Measurements from ENCODE around the gene PBRM1. TPM values are rescaled to one million over a fixed set of nuclear protein-coding genes. Genes with fewer than 3 reads are reported as not detected.
A peak's percentile ranks its signal among the peaks of the same experiment; 100 is the strongest.

Gene PBRM1
- total and polyA plus RNA-seq, 2 donors from 2014 or later = 4.1 to 56.2 TPM

- peaks cover 13 to 26% (median 16%) of the 10 kb centered on the region in 3 donors for H3K36me3 ChIP-seq (ENCODE audit: control insufficient read depth in 2 of 3, insufficient read depth in 3 of 3, low read length in 3 of 3)
These were observed 79.2 kb downstream of the PBRM1 start for GRCh38 chr3:52606373-52607085.

GRCh38 chr3:52600258-52600657 is 85.5 kb downstream of the PBRM1 start:
- peak; percentile 25 for FAIRE-seq
- Histone ChIP-seq H3K9me3 (ENCODE audit: control insufficient read depth in 2 of 3, insufficient read depth in 1 of 3, low read length in 3 of 3) (no peaks in the 10 kb centered on the region), H3K4me1 (ENCODE audit: control insufficient read depth in 2 of 3, insufficient read depth in 2 of 3, low read depth in 1 of 3, low read length in 3 of 3) (no peaks in the 10 kb centered on the region), H3K4me3 (ENCODE audit: low read length in 3 of 3) (no peak overlapping the region), H3K36me3 (ENCODE audit: control insufficient read depth in 2 of 3, insufficient read depth in 3 of 3, low read length in 3 of 3) (peaks cover 11 to 19% (median 14%) of the 10 kb centered on the region in 3 donors), H3K27ac (ENCODE audit: low read depth in 2 of 2, low read length in 2 of 2) (no peak overlapping the region), H3K27me3 (ENCODE audit: control insufficient read depth, insufficient read depth, low read length) (no peaks in the 10 kb centered on the region), H3K9ac (ENCODE audit: low read length in 3 of 3) (no peak overlapping the region)
- DNase-seq = no peak
- intact Hi-C loops (cut with DNase I) = no loop called here
- no peak for TF ChIP-seq CTCF (IDR thresholded peaks at IDR 0.05; ENCODE audit: borderline replicate concordance, extremely low read depth, insufficient read depth)

More at GRCh38 chr3:52606373-52607085, 79.2 kb downstream of the PBRM1 start:
- H3K27me3 ChIP-seq (ENCODE audit: control insufficient read depth, insufficient read depth, low read length) = no peaks in the 10 kb centered on the region
- intact Hi-C loops (cut with DNase I) = no loop called here
- no peak overlapping the region for H3K4me3 ChIP-seq (ENCODE audit: low read length in 3 of 3)
- H3K4me1 ChIP-seq (ENCODE audit: control insufficient read depth in 2 of 3, insufficient read depth in 2 of 3, low read depth in 1 of 3, low read length in 3 of 3) = peaks cover 0 to 2% (median 0%) of the 10 kb centered on the region in 3 donors
- FAIRE-seq = peak; percentile 46
- TF ChIP-seq CTCF (IDR thresholded peaks at IDR 0.05; ENCODE audit: borderline replicate concordance, extremely low read depth, insufficient read depth) = no peak
- no peak overlapping the region for H3K9ac ChIP-seq (ENCODE audit: low read length in 3 of 3)
- H3K9me3 ChIP-seq (ENCODE audit: control insufficient read depth in 2 of 3, insufficient read depth in 1 of 3, low read length in 3 of 3) = no peaks in the 10 kb centered on the region
- peak in 1 of 5 donors; percentile 4 for DNase-seq
- H3K27ac ChIP-seq (ENCODE audit: low read depth in 2 of 2, low read length in 2 of 2) = no peak overlapping the region

- DNase-seq (no peak), FAIRE-seq (no peak)
- intact Hi-C loops (cut with DNase I) = no loop called here
- H3K27me3 ChIP-seq (ENCODE audit: control insufficient read depth, insufficient read depth, low read length) = no peaks in the 10 kb centered on the region
- no peaks in the 10 kb centered on the region for H3K9me3 ChIP-seq (ENCODE audit: control insufficient read depth in 2 of 3, insufficient read depth in 1 of 3, low read length in 3 of 3)
- H3K9ac ChIP-seq (ENCODE audit: low read length in 3 of 3) = no peak overlapping the region
- no peak for TF ChIP-seq CTCF (IDR thresholded peaks at IDR 0.05; ENCODE audit: borderline replicate concordance, extremely low read depth, insufficient read depth)
- H3K4me1 ChIP-seq (ENCODE audit: control insufficient read depth in 2 of 3, insufficient read depth in 2 of 3, low read depth in 1 of 3, low read length in 3 of 3) = no peaks in the 10 kb centered on the region
- H3K4me3 ChIP-seq (ENCODE audit: low read length in 3 of 3) = no peak overlapping the region
- peaks cover 6 to 9% (median 6%) of the 10 kb centered on the region in 3 donors for H3K36me3 ChIP-seq (ENCODE audit: control insufficient read depth in 2 of 3, insufficient read depth in 3 of 3, low read length in 3 of 3)
- H3K27ac ChIP-seq (ENCODE audit: low read depth in 2 of 2, low read length in 2 of 2) = no peak overlapping the region
These were observed 89.0 kb downstream of the PBRM1 start for GRCh38 chr3:52596658-52597265.

Data from kidney (tissue), 14 donors.